ENCODE results near the gene EPPIN. TPM values are rescaled to one million over a fixed set of nuclear protein-coding genes. Genes with fewer than 3 reads are reported as not detected.

EPPIN gene
- total and polyA plus RNA-seq, 2 of the 8 experiments (the other 6 are each of a cell fraction or from before 2014, with no cell fraction given): 0.06 TPM; not detected in 1

DNA sequence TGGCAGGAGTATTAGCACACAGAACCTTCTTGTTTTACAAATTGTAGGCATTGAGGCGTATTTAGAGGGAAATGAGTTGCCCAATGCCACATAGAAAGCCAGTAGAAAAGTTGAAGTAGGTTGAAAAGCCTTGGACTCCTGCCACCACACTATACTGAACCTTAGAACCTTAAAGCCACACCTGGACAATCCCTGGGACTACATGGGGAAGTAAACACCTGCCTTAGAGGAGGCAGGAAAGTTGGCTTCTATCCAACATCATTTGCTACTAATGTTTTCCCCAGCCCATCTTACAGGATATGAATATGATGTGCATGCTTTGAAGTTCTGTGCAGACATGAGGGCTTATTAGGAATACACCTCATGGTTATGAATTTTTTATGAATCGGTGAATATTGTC is 5.3 kb upstream of the EPPIN start (continued):
- TF ChIP-seq PHF8 (conservative IDR thresholded peaks at IDR 0.05; ENCODE audit: low read depth, low read length) (no peak), CBX5 (IDR thresholded peaks at IDR 0.05; ENCODE audit: low read depth, low read length) (no peak), BRCA1 (IDR thresholded peaks at IDR 0.05; ENCODE audit: low read depth, low read length) (no peak), GABPA (IDR thresholded peaks at IDR 0.05; ENCODE audit: borderline replicate concordance, insufficient read depth, low read length) (no peak)
- TF ChIP-seq, protein P1, sequence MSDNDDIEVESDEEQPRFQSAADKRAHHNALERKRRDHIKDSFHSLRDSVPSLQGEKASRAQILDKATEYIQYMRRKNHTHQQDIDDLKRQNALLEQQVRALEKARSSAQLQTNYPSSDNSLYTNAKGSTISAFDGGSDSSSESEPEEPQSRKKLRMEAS (IDR thresholded peaks at IDR 0.05): no peak
